GM18519 (cell line): Measurements from ENCODE around the gene ST7L.

Experiments
- ATAC-seq: cut with Tn5 transposase; IDR thresholded peaks from one replicate; pipeline ENCODE4 v1.9.1; 2021; ENCODE audit warnings: mild to moderate bottlenecking, moderate library complexity; ENCODE audit not compliant: unreplicated experiment, low FRiP score

Gene ST7L

DNA sequence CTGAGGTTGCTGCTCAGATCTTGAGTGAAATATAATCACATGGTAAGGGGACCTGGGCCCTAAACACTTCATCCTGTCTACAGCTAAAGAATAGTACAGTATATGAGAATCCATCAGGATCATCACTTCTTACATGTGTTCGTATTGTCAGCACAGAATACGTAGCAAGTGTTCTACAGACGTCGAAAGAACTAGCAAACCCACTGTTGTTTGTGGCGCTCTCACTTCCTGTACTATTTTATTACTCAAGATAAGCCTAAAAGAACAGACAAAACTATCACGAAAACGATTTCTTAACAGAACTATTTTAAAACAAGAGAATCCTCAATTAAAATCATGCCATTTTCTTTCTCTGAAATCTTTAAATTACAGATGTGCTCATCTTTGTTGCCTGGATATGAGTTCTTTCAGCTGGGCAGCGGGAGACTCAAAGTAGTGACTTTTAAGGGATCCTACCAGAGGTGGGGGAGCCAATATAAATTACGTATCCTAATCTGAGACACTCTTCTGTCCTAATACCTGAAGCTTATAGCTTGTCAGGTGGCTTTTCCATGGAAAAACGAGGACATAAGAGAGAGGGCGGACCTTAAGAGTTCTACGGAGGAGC is 724 bp downstream of the ST7L start:
- ATAC-seq, result no peak

DNA sequence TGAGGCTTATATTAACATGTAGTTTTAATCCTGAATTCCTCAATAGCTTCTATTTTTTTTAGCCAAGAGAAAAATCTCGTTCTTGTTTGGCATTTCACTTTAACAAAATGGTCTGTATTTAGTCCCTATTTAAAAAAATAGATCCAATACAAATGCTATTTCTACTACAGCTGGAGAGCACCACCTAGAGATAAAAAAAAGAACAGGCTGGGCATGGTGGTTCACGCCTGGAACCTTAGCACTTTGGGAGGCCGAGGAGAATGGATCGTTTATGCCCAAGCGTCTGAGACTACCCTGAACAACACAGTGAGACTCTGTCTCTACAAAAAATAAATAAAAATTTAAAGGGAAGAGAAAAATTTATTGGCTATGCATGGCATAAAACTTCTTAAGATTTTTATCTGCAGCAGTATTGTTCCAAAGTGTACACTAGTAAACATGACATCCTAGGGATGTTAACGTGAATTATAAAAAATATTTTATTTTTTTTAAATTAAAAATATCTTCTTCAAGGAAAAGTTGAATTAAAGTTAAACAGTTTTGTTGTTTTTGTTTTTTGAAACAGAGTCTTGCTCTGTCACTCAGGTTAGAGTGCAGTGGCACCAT is 4.4 kb downstream of the ST7L start:
- no peak for ATAC-seq

DNA sequence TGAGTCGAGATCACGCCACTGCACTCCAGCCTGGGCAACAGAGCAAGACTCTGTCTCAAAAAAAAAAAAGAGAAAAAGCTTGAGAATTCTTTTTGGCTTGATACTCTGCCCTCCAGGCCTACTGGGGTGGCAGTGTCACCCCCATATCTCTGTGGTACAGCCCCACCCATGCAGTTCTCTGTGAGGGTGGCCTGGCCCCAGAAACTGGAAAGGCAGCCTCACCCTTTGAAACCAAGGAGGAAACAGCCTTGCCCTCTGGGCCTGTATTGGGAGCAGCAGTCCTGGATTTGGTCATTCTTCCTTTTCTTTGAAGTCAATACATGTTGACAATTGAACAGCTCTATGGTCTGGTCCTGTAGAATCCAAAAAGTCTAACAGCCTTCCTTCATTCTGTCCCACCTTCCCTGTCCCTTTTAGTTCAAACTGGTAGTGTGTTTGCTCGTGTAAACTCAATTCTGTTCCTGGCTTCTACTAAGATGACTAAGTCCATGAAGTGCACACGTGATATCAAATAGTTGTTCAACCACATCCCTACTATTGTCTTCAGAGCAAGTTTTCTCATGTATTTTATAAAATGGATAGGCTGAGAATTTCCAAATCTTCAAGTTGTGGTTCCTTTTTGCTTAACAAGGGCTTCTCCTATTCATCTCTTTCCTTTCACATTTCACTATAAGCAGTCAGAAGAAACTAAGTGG is 13.2 kb downstream of the ST7L start:
- ATAC-seq, result no peak

DNA sequence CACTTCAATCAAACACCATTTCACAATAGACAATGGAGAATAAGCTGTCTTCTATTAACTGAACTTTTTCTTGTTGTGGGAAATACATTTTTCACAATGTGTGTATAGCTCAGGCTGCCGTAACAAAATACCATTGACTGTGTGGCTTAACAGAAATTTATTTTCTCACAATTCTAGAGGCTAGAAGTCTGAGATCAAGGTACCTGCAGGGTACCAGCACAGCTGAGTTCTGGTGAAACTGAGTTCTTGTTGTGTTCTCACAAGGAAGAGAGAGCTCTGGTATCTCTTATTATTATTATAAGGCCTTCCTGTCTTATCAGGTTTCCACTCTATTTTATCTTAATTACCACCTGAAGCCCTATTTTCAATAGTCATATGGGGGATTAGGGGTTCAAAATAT is 15.4 kb downstream of the ST7L start:
- ATAC-seq, result no peak

DNA sequence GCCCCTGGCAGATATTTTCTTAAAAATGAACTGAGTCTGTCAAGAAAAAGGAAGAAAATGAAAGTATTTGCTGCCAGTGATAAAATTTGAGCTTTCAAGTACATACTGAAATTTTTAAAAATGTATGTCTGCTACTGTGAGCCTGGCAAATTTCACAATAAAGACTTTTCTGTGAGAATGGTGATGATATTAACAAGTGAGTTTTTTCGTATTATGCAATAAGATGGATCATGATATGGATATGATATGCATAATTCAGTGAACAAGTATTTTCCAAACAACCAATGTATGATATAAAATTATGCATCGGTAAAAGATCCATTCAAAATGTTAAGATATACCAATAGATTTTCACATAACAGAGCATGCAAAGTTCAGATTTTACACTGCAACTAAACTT is 15.9 kb downstream of the ST7L start:
- ATAC-seq, result no peak

- ATAC-seq, result no peak
Measured at GRCh38 chr1:112599477-112599876, 19.5 kb downstream of the ST7L start.

DNA sequence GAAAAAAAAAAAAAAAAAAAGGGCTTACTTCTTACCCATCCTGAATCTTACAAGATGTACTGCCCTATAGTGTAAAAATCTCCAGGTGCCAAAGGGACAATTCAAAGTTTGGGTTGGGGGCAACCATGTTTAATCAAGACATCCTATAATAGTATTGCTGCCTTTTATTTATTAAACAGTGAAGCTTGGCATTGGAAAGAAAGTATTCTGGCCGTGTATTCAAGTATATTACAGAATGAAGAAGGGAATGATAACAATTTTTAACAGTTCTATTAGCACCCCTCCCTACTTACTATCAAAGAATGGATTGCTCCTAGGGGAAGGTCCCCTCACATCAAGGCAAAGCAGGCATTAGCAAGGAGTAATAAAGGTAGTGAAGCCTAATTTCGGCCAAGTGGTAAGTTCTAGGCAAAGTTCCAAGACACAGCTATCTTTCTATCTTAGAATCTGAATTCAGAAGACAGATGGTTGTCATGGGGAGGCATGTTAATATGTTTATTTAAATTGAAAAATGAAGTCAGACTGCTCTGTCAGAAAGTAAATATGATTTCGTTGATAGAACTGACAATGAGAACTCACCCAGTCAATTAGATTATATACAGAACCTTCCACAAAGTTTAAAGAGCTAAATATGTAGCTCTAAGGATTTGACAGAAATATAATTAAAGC is 24.6 kb downstream of the ST7L start:
- ATAC-seq, result no peak

DNA sequence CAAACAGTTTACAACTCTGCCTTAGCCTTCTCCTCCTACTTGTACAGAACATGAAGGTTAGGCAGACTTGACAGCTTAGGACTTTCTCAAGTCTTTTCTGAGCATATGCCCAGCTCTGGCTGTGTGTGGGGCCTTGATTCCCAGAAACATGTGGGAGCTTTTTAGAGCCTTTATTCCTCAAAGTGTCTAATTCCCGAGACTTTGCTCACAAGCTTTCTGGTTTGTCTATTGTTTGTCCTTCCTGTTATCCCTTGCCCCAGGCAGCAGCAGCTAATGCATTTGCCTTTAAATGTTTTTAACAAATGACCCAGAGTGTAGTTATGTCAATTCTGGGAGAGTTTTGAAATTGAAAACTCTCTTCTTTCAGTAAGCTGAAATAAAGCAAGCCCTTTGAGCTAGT is 29.2 kb downstream of the ST7L start:
- ATAC-seq, result no peak

DNA sequence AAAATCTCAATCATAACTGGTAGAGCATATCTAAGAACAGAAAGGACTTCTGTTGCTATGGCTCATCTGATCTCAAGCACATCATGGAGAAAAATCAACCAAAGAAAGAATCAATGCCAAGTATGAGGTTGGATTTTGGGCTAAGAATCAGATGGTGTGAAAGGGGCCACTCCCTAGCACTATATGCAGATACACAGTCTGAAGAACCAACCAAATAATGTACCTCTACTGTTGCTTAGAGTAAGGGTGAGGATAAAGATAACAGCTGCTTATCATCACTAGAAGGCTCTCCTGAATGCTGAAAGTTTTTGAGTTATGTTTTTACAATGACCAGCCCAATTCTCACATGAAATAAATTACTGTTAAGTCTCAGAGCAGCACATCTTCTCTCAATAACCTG is 35.6 kb downstream of the ST7L start:
- ATAC-seq, result no peak

GRCh38 chr1:112581586-112582192 is 37.3 kb downstream of the ST7L start:
- no peak for ATAC-seq

- ATAC-seq, result no peak
Measured at GRCh38 chr1:112579801-112580510, 39.0 kb downstream of the ST7L start.

DNA sequence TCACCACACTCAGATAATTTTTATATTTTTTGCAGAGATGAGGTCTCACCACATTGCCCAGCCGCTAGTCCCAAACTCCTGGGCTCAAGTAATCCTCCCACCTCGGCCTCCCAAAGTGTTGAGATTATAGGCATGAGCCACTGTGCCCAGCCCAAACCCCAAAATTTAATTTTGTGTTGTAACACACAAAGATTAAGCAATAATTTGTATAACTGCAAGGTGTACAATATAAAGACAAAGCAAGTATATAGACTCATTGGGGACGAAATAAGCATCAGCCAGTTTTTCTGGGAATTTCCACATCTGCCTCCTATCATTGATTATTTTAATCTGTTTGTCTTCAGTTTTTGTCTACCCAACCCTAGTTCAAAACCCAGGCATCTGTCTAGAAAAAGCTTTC is 42.7 kb downstream of the ST7L start:
- ATAC-seq, result no peak

GRCh38 chr1:112575154-112575804 is 43.7 kb downstream of the ST7L start:
- ATAC-seq, result no peak

- ATAC-seq, result no peak
Measured at GRCh38 chr1:112565800-112566199, 53.1 kb downstream of the ST7L start.

GRCh38 chr1:112564081-112564480 is 54.9 kb downstream of the ST7L start:
- no peak for ATAC-seq

- ATAC-seq, result no peak
Measured at GRCh38 chr1:112563341-112563740, 55.6 kb downstream of the ST7L start.

DNA sequence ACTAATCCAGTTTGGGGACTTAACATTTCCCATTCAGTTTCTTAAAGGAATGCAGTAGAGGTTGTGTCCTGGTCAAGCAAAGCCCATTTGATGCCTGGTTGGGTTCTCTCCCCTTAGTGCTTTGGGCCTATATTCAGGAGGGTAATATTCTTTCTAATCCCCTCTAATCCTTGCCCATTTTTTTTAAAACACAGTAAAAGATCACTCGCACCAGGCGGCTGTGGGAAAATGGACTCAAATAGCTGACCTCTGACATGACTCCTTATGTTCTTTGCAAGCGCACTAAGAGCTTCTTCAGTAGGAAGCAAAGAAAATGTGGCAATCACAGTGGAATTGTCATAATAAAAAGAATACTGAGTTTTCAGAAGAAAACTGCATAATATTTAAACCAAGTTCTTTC is 60.3 kb downstream of the ST7L start:
- no peak for ATAC-seq

DNA sequence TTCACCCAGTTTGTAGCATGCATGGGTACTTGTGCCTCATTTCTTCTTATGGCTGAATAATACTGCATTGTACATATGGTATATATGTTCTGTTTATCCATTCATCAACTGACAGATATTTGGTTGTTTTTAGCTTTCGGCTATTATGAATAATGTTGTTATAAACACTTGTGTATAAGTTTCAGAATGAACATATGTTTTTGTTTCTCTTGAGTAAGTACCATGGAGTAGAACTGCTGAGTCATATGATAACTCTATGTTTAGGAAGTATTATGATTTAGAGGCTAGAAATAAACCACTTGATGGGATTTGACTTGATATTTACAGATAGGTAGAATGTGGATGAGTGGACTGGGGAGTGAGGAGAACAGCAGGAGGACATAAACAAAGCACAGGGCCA is 61.6 kb downstream of the ST7L start:
- ATAC-seq, result no peak

GRCh38 chr1:112554411-112554810 is 64.5 kb downstream of the ST7L start:
- no peak for ATAC-seq

- no peak for ATAC-seq
Measured at GRCh38 chr1:112549590-112549989, 69.4 kb downstream of the ST7L start.
